PC-3 (cell line): ENCODE measurements around the gene TAPT1. TPM values are rescaled to one million over a fixed set of nuclear protein-coding genes. Genes with fewer than 3 reads are reported as not detected.

ENCODE experiments used
- ATAC-seq: fragments of 200-7000 bp; cut with Tn5 transposase; 2 replicates; pipeline ENCODE4 v1.9.1; 2020; ENCODE audit warnings: mild to moderate bottlenecking, moderate library complexity
- BruUV-seq: library from RNA; stranded (reverse); fragments of 400-500 nt; replicated peaks from 2 replicates; lab custom pipeline; 2021; lab: Mats Ljungman, UMichigan
- CTCF ChIA-PET: fragments of 300-600 bp; sonication (Branson Sonifier 250); formaldehyde crosslinking; loops from one replicate; lab custom pipeline; 2022; ENCODE audit warnings: antibody characterized with exemption; lab: Charles Lee
- POLR2A ChIA-PET: fragments of 300-600 bp; sonication (Branson Sonifier 250); formaldehyde crosslinking; loops from one replicate; lab custom pipeline; 2022; ENCODE audit warnings: antibody characterized with exemption; ENCODE audit not compliant: unreplicated experiment; lab: Charles Lee
- DNase-seq: peaks from one replicate; pipeline ENCODE4 v3.0.0-alpha.2; 2015
- H2AFZ ChIP-seq: fragments of 300-600 bp; sonication (generic); 2 replicates; pipeline ENCODE4 v1.6.0; 2016; ENCODE audit warnings: antibody characterized with exemption, low read length
- H3F3A ChIP-seq: fragments of 300-600 bp; sonication (generic); one replicate; pipeline ENCODE4 v1.6.0; 2017; ENCODE audit warnings: antibody characterized with exemption, low read length, control low read depth, mild to moderate bottlenecking; ENCODE audit not compliant: unreplicated experiment
- H3K27ac ChIP-seq: fragments of 300-600 bp; sonication (generic); 2 replicates; pipeline ENCODE4 v1.5.1; 2016; ENCODE audit warnings: mild to moderate bottlenecking, low read length
- H3K27me3 ChIP-seq: fragments of 300-600 bp; sonication (generic); 2 replicates; pipeline ENCODE4 v1.6.1; 2016; ENCODE audit warnings: low read length, mixed read lengths
- H3K36me3 ChIP-seq: fragments of 300-600 bp; sonication (generic); 2 replicates; pipeline ENCODE4 v1.6.1; 2016; ENCODE audit warnings: low read depth, mixed run types, low read length, mixed read lengths
- H3K4me1 ChIP-seq: fragments of 300-600 bp; sonication (generic); 2 replicates; pipeline ENCODE4 v1.5.1; 2016; ENCODE audit warnings: low read length; ENCODE audit not compliant: insufficient read depth
- H3K4me2 ChIP-seq: fragments of 300-600 bp; sonication (generic); 2 replicates; pipeline ENCODE4 v1.6.0; 2016; ENCODE audit warnings: low read length
- H3K4me3 ChIP-seq: fragments of 300-600 bp; sonication (generic); 2 replicates; pipeline ENCODE4 v1.5.1; 2016; ENCODE audit warnings: mild to moderate bottlenecking, low read length, mixed read lengths
- H3K79me2 ChIP-seq: fragments of 300-600 bp; sonication (generic); 2 replicates; pipeline ENCODE4 v1.6.1; 2017; ENCODE audit warnings: low read length, mixed read lengths
- H3K9ac ChIP-seq: fragments of 300-600 bp; sonication (generic); 2 replicates; pipeline ENCODE4 v1.6.0; 2016; ENCODE audit warnings: mild to moderate bottlenecking, low read length
- H3K9me2 ChIP-seq: fragments of 300-600 bp; sonication (generic); replicated peaks from 2 replicates; pipeline ENCODE4 v1.6.1; 2016; ENCODE audit warnings: mixed run types, low read length, mixed read lengths
- H3K9me3 ChIP-seq: fragments of 300-600 bp; sonication (generic); 2 replicates; pipeline ENCODE4 v1.6.1; 2016; ENCODE audit warnings: low read length, mixed read lengths
- H4K20me1 ChIP-seq: fragments of 300-600 bp; sonication (generic); 2 replicates; pipeline ENCODE4 v1.6.1; 2016; ENCODE audit warnings: low read length, mixed read lengths
- CTCF ChIP-seq: fragments of 300-600 bp; sonication (generic); conservative IDR thresholded peaks from 2 replicates; pipeline ENCODE4 v1.5.1; 2017; ENCODE audit warnings: antibody characterized with exemption, low read depth, mild to moderate bottlenecking, low read length
- EZH2 ChIP-seq: fragments of 300-600 bp; sonication (generic); IDR thresholded peaks from one replicate; pipeline ENCODE4 v1.6.1; 2017; ENCODE audit warnings: antibody characterized with exemption, mild to moderate bottlenecking, low read length; ENCODE audit not compliant: unreplicated experiment
- EZH2phosphoT487 ChIP-seq: fragments of 300-600 bp; sonication (generic); IDR thresholded peaks from 2 replicates; pipeline ENCODE4 v1.6.1; 2018; ENCODE audit warnings: mild to moderate bottlenecking, antibody characterized with exemption, low read length, borderline replicate concordance
- intact Hi-C: fragments of 100-400 bp; cut with micrococcal nuclease; formaldehyde crosslinking; loops from 2 replicates; pipeline ENCODE4 v1.9.0; 2023
- total RNA-seq: library from RNA; depleted of rRNA; stranded (reverse); fragments of >200 nt; gene quantifications from 2 replicates; pipeline ENCODE4 v1.2.3, GENCODE V29; 2014

Gene TAPT1
- total RNA-seq, 1 experiment from 2014 or later = 8.7 TPM

GRCh38 chr4:16227462-16227868 is 1.2 kb upstream of the TAPT1 start:
- Histone ChIP-seq H3K27me3 (no peaks in the 10 kb centered on the region), H4K20me1 (no peaks in the 10 kb centered on the region), H3K79me2 (peaks cover 49% of the 10 kb centered on the region), H3K4me1 (peaks cover 18% of the 10 kb centered on the region; the same call in 1 of the 2 replicates), H3K4me3 (peak overlapping the region; percentile 92), H3K36me3 (no peaks in the 10 kb centered on the region), H3K27ac (peak overlapping the region; percentile 34), H2AFZ (peak overlapping the region; percentile 87), H3F3A (no peaks in the 10 kb centered on the region), H3K9me3 (no peaks in the 10 kb centered on the region), H3K9me2 (no peaks in the 10 kb centered on the region), H3K9ac (peak overlapping the region; percentile 80), H3K4me2 (peak overlapping the region; percentile 91)
- POLR2A ChIA-PET = no interaction called here
- CTCF ChIA-PET = no interaction called here
- TF ChIP-seq EZH2 = no peak
- TF ChIP-seq CTCF = no peak
- TF ChIP-seq EZH2phosphoT487 = no peak
- DNase-seq = peak; percentile 13
- BruUV-seq = TSS peak; percentile 59
- intact Hi-C loops = loop anchor here (5.0 kb wide), 1 partner anchor 35 kb away; no protein-coding TSS in a partner anchor
- no peak for ATAC-seq

GRCh38 chr4:16226816-16227461 is 668 bp upstream of the TAPT1 start:
- Histone ChIP-seq H3K4me3 (peak overlapping the region; percentile 92), H3K4me1 (peaks cover 18% of the 10 kb centered on the region; the same call in 1 of the 2 replicates), H3K9ac (peak overlapping the region; percentile 80), H3K79me2 (peaks cover 54% of the 10 kb centered on the region), H4K20me1 (no peaks in the 10 kb centered on the region), H3K9me2 (no peaks in the 10 kb centered on the region), H3K9me3 (no peaks in the 10 kb centered on the region), H3K4me2 (peak overlapping the region; percentile 91), H3K36me3 (no peaks in the 10 kb centered on the region), H2AFZ (peak overlapping the region; percentile 87), H3K27me3 (no peaks in the 10 kb centered on the region), H3F3A (no peaks in the 10 kb centered on the region), H3K27ac (peak overlapping the region; percentile 34)
- TF ChIP-seq EZH2 = no peak
- no peak for TF ChIP-seq CTCF
- no peak for TF ChIP-seq EZH2phosphoT487
- no TSS peak for BruUV-seq
- intact Hi-C loops = loop anchor here (5.0 kb wide), 1 partner anchor 35 kb away; no protein-coding TSS in a partner anchor
- DNase-seq (peak; percentile 25), ATAC-seq (peak; percentile 60)
- CTCF ChIA-PET = no interaction called here
- POLR2A ChIA-PET = no interaction called here

GRCh38 chr4:16225167-16225862 is 956 bp downstream of the TAPT1 start:
- Histone ChIP-seq H3K36me3 (no peaks in the 10 kb centered on the region), H3F3A (no peaks in the 10 kb centered on the region), H3K9ac (peak overlapping the region; percentile 57), H3K9me3 (no peaks in the 10 kb centered on the region), H3K27me3 (no peaks in the 10 kb centered on the region), H3K4me3 (peak overlapping the region; percentile 78), H3K4me2 (peak overlapping the region; percentile 83), H4K20me1 (no peaks in the 10 kb centered on the region), H3K9me2 (no peaks in the 10 kb centered on the region), H3K79me2 (peaks cover 65% of the 10 kb centered on the region), H3K27ac (no peak overlapping the region), H2AFZ (peak overlapping the region; percentile 61), H3K4me1 (peaks cover 18% of the 10 kb centered on the region; the same call in 1 of the 2 replicates)
- TSS peak; percentile 55 for BruUV-seq
- DNase-seq (peak; percentile 10), ATAC-seq (no peak; the same call in 1 of the 2 replicates)
- TF ChIP-seq CTCF = no peak
- no peak for TF ChIP-seq EZH2
- TF ChIP-seq EZH2phosphoT487 = no peak
- ChIA-PET CTCF (no interaction called here), POLR2A (no interaction called here)
- intact Hi-C loops = loop anchor here (5.0 kb wide), 1 partner anchor 37 kb away; no protein-coding TSS in a partner anchor
